Measurements from ENCODE around the gene COL13A1. TPM values are rescaled to one million over a fixed set of nuclear protein-coding genes. Genes with fewer than 3 reads are reported as not detected.

Gene COL13A1
- total and polyA plus RNA-seq, 2 of the 8 experiments (the other 6 are each of a cell fraction or from before 2014, with no cell fraction given), result 2.6 to 5.2 TPM

- POLR2A ChIA-PET (ENCODE audit: partially characterized antibody), result interaction anchor here (0.9 to 1.6 kb wide), 7 partner anchors 9 to 31 kb away, joined by 3 to 5 read pairs (median 3); no protein-coding TSS in a partner anchor
- Histone ChIP-seq H3K9me3 (ENCODE audit: insufficient read depth in 2 of 2, low read depth in 1 of 2, low read length in 1 of 2) (no peaks in the 10 kb centered on the region), H3K4me3 (ENCODE audit: extremely low read depth in 1 of 4, insufficient read depth in 2 of 4, low read depth in 3 of 4, low read length in 4 of 4) (no peak overlapping the region), H4K5ac (ENCODE audit: insufficient read length, low read depth, low read length) (peak overlapping the region; percentile 6), H3K4ac (replicated peaks; ENCODE audit: insufficient read length, low read depth, low read length) (peak overlapping the region; percentile 47), H2BK20ac (ENCODE audit: low read length) (peak overlapping the region; percentile 98), H3K27ac (ENCODE audit: low read depth, low read length) (no peak overlapping the region), H3K14ac (ENCODE audit: insufficient read length) (no peak overlapping the region), H4K20me1 (replicated peaks in 1 of 2; ENCODE audit: control insufficient read depth in 1 of 2, insufficient read depth in 2 of 2, low read length in 2 of 2) (no peaks in the 10 kb centered on the region), H3K27me3 (replicated peaks in 1 of 4; ENCODE audit: control insufficient read depth in 3 of 4, extremely low read depth in 1 of 4, insufficient read depth in 3 of 4, low read length in 3 of 4) (no peaks in the 10 kb centered on the region; a peak in 1 of 7 replicates), H2BK5ac (ENCODE audit: low read depth, low read length) (peak overlapping the region; percentile 95; the same call in 1 of the 2 replicates), H2BK12ac (ENCODE audit: low read depth, low read length) (peak overlapping the region; percentile 88), H2BK120ac (replicated peaks; ENCODE audit: low read depth, low read length) (peak overlapping the region; percentile 73), H4K8ac (ENCODE audit: extremely low read depth, insufficient read depth, low read length) (no peak overlapping the region), H3K4me1 (replicated peaks in 1 of 4; ENCODE audit: control insufficient read depth in 3 of 4, insufficient read depth in 4 of 4, low read length in 3 of 4) (peaks cover 18 to 73% (median 49%) of the 10 kb centered on the region in 4 experiments), H2AFZ (ENCODE audit: low read length) (no peak overlapping the region), H3K56ac (replicated peaks; ENCODE audit: insufficient read length, low read depth, low read length) (no peak overlapping the region), H3K36me3 (ENCODE audit: control insufficient read depth in 2 of 4, insufficient read depth in 4 of 4, low read length in 3 of 4) (no peaks in the 10 kb centered on the region), H3K79me2 (ENCODE audit: control insufficient read depth in 1 of 2, insufficient read depth in 2 of 2, low read length in 2 of 2) (no peaks in the 10 kb centered on the region), H3K4me2 (ENCODE audit: insufficient read depth in 1 of 2, low read depth in 2 of 2, low read length in 2 of 2) (peak overlapping the region; percentile 46 to 52; a peak in 1 of 4 replicates), H3K23me2 (ENCODE audit: low read depth, low read length) (no peaks in the 10 kb centered on the region), H4K91ac (replicated peaks; ENCODE audit: insufficient read length, low read length) (peak overlapping the region; percentile 85), H3K23ac (ENCODE audit: insufficient read length) (no peak overlapping the region), H2AK5ac (ENCODE audit: low read depth, low read length) (peak overlapping the region; percentile 54; the same call in 1 of the 2 replicates), H3K79me1 (ENCODE audit: low read depth, low read length) (no peaks in the 10 kb centered on the region), H2BK15ac (ENCODE audit: low read length) (no peak overlapping the region; the same call in 1 of the 2 replicates), H3K9ac (replicated peaks in 1 of 4; ENCODE audit: extremely low read depth in 1 of 4, low read depth in 3 of 4, low read length in 3 of 4) (no peak overlapping the region), H3K18ac (ENCODE audit: extremely low read depth, low read length) (peak overlapping the region; percentile 98)
- DNase-seq (ENCODE audit: low read depth in 1 of 2, low spot score in 2 of 2) (no peak), FAIRE-seq (no peak)
- TF ChIP-seq RNF2 (IDR thresholded peaks at IDR 0.05; ENCODE audit: borderline replicate concordance, low read depth, low read length, missing control alignments, poor library complexity, severe bottlenecking), result no peak
- TF ChIP-seq ZNF274 (IDR thresholded peaks at IDR 0.05; ENCODE audit: borderline replicate concordance, extremely low read depth, low read length), result no peak
- no peak for TF ChIP-seq GTF2F1 (IDR thresholded peaks at IDR 0.05; ENCODE audit: borderline replicate concordance, low read depth, low read length)
- no peak for TF ChIP-seq SP4 (IDR thresholded peaks at IDR 0.05; ENCODE audit: low read length)
- no peak for TF ChIP-seq SIN3A (conservative IDR thresholded peaks at IDR 0.05 in 1 of 2, IDR thresholded peaks at IDR 0.05 in 1 of 2; ENCODE audit: low read depth in 1 of 2, low read length in 2 of 2)
- TF ChIP-seq, protein P1, sequence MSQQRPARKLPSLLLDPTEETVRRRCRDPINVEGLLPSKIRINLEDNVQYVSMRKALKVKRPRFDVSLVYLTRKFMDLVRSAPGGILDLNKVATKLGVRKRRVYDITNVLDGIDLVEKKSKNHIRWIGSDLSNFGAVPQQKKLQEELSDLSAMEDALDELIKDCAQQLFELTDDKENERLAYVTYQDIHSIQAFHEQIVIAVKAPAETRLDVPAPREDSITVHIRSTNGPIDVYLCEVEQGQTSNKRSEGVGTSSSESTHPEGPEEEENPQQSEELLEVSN (IDR thresholded peaks at IDR 0.05), result no peak
- TF ChIP-seq RXRA (IDR thresholded peaks at IDR 0.05; ENCODE audit: insufficient read depth, low read depth, low read length), result no peak
- TF ChIP-seq, protein P2, sequence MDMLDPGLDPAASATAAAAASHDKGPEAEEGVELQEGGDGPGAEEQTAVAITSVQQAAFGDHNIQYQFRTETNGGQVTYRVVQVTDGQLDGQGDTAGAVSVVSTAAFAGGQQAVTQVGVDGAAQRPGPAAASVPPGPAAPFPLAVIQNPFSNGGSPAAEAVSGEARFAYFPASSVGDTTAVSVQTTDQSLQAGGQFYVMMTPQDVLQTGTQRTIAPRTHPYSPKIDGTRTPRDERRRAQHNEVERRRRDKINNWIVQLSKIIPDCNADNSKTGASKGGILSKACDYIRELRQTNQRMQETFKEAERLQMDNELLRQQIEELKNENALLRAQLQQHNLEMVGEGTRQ (IDR thresholded peaks at IDR 0.05; ENCODE audit: low read length), result no peak
- TF ChIP-seq SUZ12 (IDR thresholded peaks at IDR 0.05; ENCODE audit: low read length), result no peak
- TF ChIP-seq SIX5 (IDR thresholded peaks at IDR 0.05; ENCODE audit: low read depth, low read length), result no peak
- no peak for TF ChIP-seq CTBP2 (IDR thresholded peaks at IDR 0.05; ENCODE audit: borderline replicate concordance, insufficient read depth, insufficient read length, low read length)
- WGBS, 2 experiments (ENCODE audit: extremely low coverage in 1 of 2, insufficient coverage in 1 of 2, insufficient read length in 1 of 2, insufficient replicate concordance in 2 of 2, low coverage in 1 of 2, low lambda C conversion rate in 2 of 2, missing lambda C conversion rate in 1 of 2), result 54% methylated on average over 2 of the region's 2 CpGs; no CpG with 5 or more reads in 1 of the 2 experiments
- CTCF ChIA-PET (ENCODE audit: partially characterized antibody), result interaction anchor here (0.7 to 6.5 kb wide), 26 partner anchors 7 to 224 kb away, joined by 3 to 68 read pairs (median 5); no protein-coding TSS in a partner anchor
These were observed 67.1 kb downstream of the COL13A1 start for GRCh38 chr10:69868821-69869220.

Measured in H1 (cell line).